GM19193 (cell line): Measurements from ENCODE around the gene METRNL.

Experiments
- POLR2A ChIP-seq: IDR thresholded peaks from 4 replicates; pipeline ENCODE4 v1.6.1; 2011; ENCODE audit not compliant: insufficient read depth, insufficient read length; ENCODE audit errors: extremely low read depth

Gene METRNL

DNA sequence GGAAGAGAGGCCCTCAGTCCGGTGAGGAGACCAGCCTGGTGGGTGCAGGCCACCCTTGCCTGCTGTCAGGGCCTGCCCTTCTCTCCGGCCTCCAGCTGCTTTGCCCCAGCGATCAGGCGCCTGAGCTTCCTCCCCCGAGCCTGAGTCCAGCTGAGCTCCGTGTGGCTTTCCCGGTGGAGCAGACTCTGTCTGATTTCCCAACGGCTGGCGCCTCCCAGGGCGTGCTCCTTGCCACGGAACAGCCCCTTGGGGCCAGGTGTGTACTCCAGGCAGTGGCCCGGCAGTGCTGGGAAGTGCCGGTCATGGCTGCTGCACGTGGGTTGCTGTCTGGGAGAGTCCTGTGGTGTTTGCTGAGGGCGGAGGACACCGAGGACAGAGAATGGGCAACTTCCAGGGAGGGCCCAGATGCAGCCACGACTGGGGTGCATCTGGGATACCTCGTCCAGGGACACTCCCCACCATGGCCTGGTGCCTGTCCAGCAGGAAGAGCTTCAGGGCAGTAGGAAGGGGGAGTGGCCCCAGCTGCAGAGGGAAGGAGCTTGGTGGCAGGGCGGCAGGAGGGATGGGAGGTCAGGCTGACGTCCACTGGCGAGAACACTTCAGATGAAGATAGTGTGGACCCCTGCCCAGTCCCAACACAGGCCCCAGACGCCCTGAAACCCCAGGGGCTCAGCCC lies 22.5 kb downstream of the METRNL start:
- TF ChIP-seq POLR2A, result no peak

DNA sequence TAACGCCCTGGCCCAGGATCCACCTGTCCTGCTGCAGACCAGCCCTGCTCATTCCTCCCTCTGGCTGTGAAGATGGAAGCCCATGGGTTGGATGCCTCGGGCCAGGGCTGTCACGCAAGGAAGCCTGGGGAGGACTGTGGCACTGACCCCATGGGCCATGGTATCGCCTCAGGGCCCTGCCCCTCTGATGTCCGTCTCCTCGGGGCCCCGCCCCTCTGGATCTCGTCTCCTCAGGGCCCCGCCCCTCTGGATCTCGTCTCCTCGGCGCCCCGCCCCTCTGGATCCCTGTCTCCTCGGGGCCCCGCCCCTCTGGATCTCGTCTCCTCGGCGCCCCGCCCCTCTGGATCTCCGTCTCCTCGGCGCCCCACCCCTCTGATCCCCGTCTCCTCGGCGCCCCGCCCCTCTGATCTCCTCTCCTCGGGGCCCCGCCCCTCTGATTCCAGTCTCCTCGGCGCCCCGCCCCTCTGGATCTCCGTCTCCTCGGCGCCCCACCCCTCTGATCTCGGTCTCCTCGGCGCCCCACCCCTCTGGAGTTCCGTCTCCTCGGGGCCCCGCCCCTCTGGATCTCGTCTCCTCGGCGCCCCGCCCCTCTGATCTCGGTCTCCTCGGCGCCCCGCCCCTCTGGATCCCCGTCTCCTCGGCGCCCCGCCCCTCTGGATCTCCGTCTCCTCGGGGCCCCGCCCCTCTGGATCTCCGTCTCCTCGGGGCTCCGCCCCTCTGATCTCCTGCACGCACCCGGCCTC lies 24.0 kb downstream of the METRNL start:
- no peak for TF ChIP-seq POLR2A

GRCh38 chr17:83103943-83104311 lies 24.5 kb downstream of the METRNL start:
- TF ChIP-seq POLR2A, result no peak

- no peak for TF ChIP-seq POLR2A
Measured at GRCh38 chr17:83104577-83105505, 25.4 kb downstream of the METRNL start.

GRCh38 chr17:83105512-83105911 lies 26.1 kb downstream of the METRNL start:
- no peak for TF ChIP-seq POLR2A

- no peak for TF ChIP-seq POLR2A
Measured at GRCh38 chr17:83106056-83106588, 26.7 kb downstream of the METRNL start.

GRCh38 chr17:83106913-83107655 lies 27.7 kb downstream of the METRNL start:
- no peak for TF ChIP-seq POLR2A

DNA sequence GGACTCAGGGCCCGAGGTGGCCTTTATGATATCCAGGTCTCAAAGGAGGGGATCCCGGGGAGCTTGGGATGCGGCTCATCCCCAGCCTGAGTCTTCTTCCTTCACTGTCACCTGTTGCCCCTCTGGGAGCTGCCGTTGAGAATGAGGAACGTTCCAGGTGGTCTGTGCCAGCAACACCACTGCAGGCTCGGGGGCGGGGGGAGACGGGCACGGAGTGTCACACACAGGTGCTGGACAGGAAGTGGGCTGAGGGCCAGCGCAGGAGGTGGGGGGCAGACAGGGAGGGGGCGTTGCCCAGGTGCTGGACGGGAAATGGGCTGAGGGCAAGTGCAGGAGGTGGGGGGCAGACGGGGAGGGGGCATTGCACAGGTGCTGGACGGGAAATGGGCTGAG lies 28.2 kb downstream of the METRNL start:
- TF ChIP-seq POLR2A, result no peak

DNA sequence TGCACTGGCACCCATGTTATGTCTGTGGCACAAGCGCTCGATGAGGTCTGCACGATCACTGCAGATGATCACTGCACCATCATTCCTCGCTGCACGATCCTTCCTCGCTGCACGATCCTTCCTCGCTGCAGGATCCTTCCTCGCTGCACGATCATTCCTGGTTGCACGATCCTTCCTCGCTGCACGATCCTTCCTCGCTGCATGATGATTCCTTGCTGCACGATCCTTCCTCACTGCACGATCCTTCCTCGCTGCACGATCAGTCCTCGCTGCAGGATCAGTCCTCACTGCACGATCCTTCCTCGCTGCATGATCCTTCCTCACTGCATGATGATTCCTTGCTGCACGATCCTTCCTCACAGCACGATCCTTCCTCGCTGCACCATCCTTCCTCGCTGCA lies 29.3 kb downstream of the METRNL start:
- TF ChIP-seq POLR2A, result no peak

DNA sequence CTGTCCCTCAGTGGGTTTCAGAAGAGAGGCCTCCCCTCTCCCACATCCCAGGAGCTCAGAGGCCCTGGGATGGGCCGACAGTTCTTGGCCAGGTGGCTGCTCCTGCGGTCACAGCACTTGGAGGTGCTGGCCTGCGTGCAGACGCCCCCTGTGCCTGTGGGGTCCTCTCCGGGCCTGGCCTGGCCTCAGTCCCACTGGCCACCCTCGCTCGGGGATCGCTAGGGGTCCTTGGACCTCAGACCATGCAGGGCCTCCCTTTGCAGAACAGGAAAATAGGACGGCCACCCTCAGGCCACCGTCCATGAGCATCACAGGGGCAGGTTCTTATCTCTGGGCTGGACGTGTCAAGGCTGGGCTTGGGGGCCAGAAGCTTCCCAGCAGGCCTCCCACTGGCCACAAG lies 30.0 kb downstream of the METRNL start:
- TF ChIP-seq POLR2A, result no peak

DNA sequence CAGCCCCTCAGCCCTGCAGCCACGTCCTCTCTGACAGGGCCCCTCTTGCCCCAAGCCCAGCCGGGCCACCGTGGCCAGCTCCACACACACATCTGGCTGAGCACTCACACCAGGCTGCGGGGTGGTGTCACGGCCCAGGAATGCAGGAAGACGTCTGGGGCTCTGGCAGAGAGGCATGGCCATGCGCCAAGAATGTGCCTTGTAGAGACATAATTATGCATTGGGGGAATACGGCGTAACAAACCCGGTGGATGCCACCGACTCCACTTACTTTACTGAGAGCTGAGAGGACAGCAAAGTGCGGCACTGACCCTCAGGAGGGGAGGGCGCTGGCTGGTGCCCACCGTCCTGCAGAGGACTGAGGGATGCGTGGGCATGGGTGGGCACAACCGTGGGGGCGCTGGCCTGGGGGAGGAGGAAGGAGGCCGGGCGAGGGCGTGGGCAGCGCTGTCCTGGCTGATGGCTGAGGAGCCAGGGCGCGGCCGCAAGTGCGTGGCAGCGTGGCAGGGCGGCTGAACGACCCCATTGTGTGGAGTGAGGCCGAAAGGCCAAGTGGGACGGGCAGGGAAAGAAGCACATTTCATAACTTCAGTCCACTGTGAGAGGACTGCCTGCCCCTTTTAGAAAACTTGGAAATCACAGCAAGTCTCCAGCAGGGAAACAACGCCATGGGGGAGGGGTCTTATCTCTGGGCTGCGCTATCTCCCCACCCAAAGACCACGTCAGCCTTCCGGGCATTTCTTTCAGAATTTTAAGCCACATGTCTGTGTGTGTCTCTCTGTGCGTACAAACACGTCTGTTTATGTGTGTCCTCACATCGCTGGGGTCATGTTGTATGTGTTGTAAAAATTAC lies 30.6 kb downstream of the METRNL start:
- no peak for TF ChIP-seq POLR2A

DNA sequence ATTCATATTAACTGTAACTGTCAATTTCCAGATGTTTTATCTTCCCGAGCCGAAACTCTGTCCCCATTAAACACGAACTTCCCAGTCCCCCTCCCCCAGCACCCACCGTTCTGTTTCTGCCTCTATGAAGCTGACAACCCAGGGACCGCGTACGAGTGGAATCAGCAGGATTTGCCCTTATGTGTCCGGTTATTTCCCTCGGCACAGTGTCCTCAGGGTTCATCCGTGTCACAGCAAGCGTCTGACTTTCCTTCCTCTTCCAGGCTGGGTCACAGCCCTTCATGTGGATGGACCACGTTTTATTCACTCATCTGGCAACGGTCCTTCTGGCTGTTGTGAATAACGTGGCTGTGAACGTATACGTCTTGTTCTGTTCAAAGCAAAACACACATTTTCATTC lies 31.3 kb downstream of the METRNL start:
- no peak for TF ChIP-seq POLR2A

- no peak for TF ChIP-seq POLR2A
Measured at GRCh38 chr17:83111516-83112282, 32.3 kb downstream of the METRNL start.

GRCh38 chr17:83113381-83113780 lies 34.0 kb downstream of the METRNL start:
- TF ChIP-seq POLR2A, result no peak

GRCh38 chr17:83113792-83114191 lies 34.4 kb downstream of the METRNL start:
- TF ChIP-seq POLR2A, result no peak
